Measurements from ENCODE around the gene KMT2C.
A peak's percentile ranks its signal among the peaks of the same experiment; 100 is the strongest.
"Not testable (repeated sequence)": the region's sequence is repeated elsewhere in the genome, so short reads cannot be mapped to it uniquely, and the experiment has no call there.

Gene KMT2C

DNA sequence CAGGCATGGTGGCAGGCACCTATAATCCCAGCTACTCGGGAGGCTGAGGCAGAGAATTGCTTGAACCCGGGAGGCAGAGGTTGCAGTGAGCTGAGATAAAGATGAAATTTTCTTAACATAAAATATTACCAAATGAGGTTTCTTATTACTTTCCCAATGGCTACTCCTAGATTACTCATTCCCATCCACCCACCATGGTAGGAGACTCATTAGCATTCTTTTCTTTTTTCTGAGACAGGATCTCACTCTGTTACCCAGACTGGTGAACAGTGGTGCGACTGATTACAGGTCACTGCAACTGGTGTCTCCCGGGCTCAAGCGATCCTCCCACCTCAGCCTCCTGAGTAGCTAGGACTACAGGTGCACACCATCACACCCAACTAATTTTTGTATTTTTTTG is 82.5 kb downstream of the KMT2C start:
- DNase-seq = not testable (repeated sequence)

DNA sequence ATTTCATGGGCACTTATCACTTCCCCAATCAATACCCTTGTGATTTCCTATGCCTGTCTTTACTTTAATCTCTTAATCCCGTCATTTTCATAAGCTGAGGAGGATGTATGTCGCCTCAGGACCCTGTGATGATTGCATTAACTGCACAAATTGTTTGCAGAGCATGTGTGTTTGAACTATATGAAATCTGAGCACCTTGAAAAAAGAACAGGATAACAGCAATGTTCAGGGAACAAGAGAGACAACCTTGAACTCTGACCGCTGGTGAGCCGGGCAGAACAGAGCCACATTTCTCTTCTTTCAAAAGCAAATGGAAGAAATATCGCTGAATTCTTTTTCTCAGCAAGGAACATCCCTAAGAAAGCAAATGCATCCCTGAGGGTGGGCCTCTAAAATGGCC is 84.1 kb downstream of the KMT2C start:
- DNase-seq = not testable (repeated sequence)

DNA sequence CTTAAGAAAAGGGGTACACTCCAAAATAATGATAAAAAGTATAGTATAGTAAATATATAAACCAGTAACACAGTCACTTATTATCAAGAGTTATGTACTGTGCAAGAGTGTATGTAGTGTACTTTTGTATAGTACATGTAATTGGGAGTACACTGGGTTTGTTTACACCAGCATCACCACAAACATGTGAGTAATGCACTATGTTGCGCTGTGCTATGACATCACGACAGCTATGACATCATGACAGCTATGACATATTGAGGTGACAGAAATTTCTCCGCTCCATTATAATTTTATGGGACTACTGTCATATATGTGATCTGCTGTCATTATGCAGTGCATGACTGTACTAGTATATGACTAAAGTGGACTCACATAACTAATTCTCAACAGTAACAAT is 84.6 kb downstream of the KMT2C start:
- DNase-seq = no peak

DNA sequence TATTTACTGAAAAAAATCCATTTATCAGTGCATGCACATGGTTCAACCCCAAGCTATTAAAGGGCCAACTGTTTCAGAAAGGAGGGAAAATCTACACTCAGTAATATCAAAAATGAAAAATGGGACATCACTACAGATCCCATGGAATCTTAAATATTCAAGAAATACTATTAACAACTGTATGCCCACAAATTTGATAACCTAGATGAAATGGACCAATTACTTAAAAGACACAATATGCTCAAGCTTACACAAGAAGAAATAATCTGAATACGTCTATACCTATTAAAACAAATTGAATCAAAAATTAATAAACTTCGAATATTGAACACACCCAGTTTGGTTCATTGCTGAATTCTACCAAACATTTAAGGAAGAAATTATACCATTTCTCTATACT is 87.9 kb downstream of the KMT2C start:
- DNase-seq = no peak

DNA sequence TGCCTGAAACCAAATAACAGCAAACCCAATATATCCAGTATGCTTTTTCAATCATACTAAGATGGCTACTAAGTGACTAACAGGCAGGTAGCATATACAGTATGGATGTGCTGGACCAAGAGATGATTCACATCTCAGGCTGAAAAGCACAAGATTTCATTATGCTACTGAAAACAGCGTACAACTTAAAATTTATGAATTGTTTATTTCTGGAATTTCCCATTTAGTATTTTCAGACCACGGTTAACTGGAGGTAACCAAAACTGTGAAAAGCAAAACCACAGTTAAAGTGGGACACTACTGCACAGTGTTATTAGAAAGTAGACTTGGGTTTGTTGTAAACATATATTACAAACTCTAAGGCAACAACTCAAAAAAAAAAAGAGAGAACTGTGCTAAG is 91.5 kb downstream of the KMT2C start:
- DNase-seq = no peak

DNA sequence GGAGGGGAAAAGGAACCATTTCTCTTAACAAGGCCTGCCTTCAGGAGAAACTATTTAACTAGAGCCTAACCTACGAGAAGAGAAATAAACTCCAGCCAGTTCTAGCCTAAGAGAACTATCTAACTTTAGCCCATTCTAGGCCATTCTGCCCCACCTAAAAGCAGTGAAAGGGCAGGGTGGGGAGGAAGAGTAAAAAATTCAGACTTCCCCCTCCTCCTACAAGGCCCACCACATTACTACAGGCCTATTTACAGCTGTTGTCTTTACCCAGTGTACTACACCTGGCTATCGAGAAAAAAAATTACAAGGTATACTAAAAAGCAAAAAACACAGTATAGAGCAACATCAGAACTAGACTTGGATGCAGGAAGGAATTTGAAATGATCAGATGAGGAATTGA is 93.0 kb downstream of the KMT2C start:
- DNase-seq = no peak

DNA sequence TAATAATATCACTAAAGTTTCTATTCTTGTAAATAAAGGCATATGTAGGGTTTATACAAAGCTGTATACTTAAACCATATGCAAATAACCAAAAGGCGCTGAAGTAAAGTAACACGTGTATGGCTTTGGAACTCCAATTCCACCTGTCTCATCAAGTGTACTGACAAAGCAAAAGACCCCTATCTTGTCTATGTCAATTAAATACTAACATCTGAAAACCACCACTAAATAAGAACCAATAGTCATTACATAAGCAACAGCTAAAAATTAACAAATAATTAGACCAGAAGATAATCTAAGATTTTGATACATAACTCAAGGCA is 93.9 kb downstream of the KMT2C start:
- DNase-seq = no peak

DNA sequence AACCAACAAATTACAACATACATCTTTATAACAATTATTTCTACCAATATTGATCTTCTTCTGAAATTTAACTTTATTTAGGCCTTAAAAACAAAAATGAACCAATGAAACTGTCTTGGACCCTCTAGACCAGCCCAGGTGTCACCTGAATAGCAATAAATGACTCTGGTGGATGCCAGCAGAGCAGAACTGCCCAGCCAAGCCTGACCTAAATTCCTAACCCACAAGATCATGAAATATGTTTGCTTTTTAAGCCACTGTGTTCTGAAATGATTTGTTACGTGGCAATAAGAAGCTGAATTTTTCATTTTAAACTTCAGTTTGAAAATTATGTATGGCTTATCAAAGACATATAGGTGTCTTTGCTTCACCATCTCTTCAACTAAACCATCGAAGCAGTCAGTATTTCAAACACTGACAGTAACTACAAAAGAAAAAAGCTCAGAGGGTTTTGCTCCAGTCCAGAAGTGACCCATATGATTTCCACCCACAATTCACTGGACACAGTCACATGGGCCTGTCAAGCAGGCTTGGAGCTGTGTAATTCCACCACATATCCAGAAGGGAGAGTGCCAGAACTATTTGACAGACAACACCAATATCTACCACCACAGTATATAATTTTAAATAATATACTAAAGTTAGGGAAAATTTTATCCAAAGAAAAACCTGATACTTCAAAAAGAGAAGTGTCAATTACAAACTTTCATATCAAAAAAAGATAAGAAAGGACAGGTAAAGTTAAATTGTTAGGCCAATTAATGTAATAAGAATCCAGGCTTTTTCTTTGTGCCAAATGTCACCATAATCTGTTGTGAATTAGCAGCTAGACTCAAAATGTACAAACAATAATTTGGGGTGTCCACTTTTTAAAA is 94.5 kb downstream of the KMT2C start:
- DNase-seq = no peak

DNA sequence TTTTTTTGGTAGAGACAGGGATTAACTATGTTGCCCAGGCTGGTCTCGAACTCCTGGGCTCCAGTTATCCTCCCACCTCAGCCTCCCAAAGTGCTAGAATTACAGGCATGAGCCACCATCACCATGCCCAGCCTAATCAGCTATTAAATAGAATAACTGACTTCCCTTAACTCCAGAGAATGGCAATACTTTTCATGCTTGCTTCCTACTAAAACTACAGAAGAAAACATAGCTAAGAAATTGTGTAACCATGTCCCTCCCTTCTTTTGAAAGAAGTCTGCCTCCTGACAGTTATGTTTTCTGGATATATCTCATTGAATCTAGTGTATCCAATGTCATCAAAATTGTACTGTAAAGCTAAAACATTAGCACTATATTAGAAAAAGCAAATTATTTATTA is 95.6 kb downstream of the KMT2C start:
- DNase-seq = no peak

DNA sequence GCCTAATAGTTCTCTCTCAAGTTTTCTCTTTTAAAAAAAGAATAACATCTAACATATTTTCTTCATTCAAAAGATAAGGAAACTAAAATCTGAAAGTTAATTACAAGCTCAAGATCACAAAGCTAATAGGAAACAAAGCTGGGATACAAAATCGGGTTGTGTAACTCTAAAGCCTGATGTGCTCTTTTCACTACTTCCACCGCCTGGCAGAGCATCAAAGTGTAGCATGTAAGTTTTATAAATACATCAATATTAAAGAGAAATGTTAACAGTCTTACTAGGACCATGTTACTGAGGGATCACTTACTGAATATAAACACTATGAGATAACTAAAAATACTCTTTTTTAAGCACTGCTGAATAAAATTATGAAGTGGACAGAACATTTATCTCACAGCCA is 97.2 kb downstream of the KMT2C start:
- DNase-seq = no peak

DNA sequence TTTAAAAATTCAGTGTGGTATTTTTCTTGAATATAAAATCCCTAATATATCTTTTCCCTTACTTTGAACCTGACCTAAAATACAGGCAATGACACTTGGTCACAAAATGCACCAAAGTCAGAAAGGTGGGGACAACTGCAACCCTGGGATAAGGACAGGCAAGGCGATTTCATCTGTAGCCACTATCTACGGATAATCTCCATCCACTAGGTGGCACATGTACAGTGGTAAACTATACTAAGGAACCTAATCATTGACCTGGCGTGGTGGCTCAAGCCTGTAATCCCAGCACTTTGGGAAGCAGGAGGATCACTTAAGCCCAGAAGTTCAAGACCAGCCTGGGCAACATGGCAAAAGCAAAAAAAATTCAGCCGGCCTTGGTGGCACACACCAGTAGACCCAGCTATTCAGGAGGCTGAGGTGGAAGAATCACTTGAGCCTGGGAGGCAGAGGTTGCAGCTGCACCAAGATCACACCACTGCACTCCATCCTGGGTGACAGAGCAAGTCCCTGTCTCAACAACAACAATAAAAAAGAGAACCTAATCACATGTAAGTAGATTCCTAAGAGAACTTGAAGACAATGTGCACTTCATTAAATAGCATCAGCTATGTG is 98.9 kb downstream of the KMT2C start:
- DNase-seq = peak; percentile 6

DNA sequence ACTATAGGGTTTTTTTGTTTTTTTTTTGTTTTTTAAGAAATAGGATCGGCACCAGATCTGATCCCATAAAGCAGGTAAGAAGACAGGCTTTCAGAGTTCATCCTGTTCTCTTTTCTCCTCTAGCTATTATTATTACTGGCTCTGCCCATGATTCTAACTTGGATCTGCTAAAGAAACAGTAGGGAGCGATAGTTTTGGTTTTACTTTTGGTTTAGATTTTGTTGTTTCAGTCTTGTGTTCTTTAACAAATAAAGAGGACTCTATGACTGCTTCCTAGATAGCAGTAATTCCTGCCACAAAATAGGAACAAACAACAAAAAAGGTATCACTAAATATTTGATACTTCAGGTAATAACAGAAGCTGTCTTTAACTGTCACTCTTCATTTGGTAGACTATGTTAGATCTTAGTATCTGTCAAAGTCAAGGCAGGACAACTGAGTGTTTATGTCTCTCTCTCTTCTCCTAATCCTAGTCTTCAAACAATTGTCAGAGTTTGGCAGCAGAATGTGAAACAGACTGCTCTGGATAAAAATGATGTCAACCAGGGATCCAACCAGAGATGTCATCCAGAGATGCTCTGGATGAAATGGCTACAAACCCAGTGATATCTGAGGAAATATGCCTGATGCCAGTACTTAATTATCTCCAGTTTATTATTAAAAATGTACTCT is 99.8 kb downstream of the KMT2C start:
- DNase-seq = no peak

DNA sequence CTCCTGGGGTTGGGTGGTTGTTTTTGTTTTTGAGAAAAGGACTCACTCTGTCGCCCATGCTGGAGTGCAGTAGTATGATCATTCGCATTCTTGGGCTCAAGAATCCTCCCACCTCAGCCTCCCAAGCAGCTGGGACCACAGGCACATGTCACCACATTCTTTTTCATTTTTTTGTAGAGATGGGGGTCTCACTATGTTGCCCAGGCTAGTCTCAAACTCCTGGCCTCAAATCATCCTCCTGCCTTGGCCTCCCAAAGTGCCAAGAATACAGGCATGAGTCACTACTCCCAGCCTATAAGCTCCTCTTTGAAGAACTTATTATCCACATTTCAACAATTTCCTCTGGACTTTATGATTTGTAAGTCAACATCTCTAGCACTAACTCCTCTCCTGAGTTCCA is 102.7 kb downstream of the KMT2C start:
- DNase-seq = no peak

DNA sequence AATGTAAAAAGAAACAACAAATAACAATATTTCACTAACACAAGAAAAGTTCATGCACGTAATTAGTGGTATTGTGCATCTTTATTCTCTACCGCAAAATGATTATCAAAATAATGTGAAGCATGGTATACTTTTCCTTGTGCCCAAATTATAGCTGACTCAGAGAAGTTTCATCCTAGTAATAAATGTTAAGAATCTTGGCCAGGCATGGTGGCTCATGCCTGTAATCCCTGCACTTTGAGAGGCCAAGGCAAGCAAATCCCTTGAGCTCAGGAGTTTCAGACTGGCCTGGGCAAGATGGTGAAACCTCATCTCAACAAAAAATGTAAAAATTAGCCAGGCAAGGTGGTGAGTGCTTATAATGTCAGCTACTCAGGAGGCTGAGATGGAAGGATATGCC is 105.0 kb downstream of the KMT2C start:
- DNase-seq = no peak

DNA sequence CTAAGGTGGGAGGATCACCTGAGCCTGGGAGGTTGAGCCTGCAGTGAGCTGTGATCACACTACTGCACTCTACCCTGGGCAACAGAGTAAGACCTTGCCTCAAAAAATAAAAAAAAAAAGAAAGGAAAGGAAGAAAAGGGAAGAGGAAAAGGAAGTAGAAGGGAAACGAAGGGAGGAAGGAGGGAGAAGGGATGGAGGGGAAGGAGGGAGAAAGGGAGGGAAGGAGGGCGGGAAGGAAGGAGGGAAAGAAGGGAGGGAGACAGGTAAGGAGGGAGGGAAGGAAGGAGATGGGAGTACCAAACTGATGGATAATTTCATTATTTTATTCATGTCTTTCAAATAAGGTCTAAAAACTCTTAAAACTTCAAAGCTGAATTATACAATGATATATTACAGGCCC is 106.3 kb downstream of the KMT2C start:
- DNase-seq = no peak

DNA sequence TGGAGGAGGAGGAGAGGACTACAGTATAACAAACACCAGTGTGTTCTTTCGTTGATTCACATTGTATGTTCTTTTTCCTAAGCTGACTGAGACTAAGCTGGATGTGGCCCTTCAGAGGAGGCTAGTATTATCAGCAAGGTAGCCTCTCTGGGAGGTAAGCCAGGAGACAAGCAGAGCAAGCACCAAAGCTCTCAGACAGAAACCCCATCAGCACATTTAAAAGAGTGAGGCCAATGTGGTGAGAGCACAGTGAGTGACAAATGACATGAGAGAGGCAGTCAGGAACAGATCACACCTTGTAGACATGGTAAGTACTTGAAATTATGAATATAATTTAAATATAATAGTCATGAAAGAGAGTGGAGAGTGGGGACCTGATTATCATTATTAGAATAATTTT is 107.6 kb downstream of the KMT2C start:
- DNase-seq = no peak

DNA sequence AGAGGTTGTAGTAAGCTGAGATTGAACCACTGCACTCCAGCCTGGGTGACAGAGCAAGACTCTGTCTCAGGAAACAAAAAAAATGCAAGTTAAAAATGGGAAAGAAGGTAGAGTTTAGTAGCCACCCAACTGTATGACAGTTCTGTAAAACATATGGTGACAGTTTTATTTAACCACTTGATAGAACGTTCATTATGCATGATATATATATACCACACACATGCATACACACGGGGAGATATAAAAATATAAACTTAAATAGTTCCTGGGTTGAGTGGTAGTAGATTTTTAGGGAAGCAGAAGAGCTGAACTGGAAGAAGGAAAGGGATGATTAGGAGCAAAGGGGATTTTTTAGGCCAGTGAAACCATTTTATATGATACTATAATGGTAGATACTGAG is 120.0 kb downstream of the KMT2C start:
- no peak for DNase-seq

DNA sequence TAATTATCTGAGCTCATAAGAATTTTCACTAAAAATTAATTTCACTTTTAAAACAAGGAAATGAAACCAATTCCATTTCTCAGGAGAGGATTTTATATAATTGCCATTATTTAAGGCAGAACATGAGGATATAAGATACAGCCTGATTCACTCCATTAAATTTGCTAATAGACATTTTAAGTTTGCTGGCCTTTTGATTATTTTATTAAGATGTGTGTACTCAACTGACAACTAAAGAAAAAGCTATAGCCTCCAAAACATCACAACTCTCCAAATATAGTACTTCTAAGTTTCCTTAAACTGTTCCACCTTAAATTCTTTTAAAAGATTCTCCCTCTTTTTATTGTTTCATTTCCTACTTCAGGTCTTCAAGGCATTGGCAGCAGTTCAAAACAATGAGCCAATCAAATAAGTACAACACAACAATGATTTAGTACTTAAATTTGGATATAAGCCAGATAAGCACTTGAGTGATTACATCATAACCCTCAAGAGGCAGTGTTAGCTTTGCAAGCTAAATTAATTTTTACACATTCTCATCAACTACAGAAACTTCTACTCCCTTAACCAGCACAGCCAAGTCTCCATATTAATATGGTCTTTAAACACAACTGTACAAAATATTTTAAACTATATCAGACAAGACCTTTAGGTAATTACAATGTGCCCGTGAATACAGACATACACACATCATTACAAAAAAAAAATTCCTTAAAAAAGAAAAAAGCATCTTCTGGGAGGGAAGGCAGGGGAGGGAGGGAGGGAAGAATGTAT is 121.8 kb downstream of the KMT2C start:
- DNase-seq = peak; percentile 90

DNA sequence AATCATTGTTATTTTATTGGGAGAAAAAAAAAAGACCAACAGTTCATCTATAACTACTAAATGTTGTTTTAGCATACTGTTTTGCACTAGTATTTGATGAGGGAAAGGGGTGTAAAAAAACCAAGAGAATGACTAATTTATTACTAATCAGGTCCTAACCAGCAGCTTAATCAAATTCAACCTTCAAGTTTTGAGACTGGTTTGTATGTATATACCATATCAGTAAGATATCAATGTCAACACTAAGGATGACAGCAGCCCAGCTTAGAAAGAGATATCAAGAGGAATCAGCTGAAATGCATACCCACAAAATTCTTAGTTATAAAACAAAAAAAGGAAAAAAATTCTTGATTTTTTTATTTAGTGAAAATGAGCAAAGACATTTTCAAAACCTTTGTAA is 122.6 kb downstream of the KMT2C start:
- DNase-seq = no peak

DNA sequence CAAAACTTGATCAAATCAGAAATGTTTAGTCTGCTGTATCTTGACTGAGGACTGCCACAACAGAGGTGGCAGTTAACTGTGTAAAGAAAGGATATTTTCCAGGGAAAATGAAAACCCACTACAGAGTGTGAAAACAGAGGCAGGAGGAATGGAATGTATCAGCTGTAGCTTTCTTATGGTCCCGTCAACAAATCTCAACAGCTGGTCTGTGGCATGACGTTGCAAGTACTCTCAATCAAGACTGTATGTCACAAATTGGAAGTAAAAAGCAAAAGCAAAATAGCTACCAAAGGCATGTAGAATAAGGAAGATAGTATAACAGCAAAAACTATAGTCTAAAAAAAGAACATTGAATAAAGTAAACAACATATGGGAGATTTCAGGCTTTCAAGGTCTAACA is 123.5 kb downstream of the KMT2C start:
- DNase-seq = no peak

DNA sequence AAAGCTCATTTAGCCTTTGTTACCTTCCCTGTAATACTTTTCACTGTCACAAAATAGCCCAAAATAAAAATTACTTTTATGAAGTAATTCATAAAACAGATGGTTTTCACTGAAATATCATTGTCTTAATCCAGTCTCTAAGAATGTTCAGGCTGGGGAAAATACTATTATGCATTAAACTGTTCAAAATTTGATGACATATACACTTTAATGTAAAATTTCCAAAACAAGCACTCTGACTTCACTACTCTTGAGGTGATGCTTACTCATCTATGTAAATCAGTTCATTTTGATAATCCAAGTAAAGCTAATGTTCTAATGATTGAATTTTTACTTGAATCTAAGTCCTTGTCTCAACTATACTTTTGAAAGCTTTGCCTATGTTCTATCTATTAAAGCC is 127.9 kb downstream of the KMT2C start:
- DNase-seq = no peak

DNA sequence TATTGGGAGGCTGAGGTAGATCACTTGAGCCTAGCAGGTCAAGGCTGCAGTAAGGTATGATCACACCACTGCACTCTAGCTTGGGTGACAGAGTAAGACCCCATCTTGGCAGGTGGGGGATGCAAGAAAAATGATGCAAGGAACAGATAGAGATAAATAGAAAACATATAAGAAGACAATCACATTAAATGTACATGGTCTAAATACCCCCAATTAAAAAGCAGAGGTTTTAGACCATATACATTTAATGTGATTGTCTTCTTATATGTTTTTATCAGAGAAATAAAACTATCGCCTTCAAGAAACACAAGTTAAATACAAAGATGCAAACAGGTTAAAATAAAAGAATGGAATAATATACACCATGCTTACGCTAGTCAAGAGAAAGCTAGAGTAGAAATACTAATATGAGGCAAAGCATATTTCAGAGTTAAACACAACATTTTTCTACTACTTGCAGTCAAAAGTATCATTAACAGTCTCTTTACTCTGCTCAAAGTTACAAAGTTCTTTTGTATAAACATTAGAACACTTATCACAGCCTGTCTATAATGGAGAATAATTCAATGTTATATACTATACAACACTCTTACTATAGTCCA is 136.2 kb downstream of the KMT2C start:
- DNase-seq = not testable (repeated sequence)

DNA sequence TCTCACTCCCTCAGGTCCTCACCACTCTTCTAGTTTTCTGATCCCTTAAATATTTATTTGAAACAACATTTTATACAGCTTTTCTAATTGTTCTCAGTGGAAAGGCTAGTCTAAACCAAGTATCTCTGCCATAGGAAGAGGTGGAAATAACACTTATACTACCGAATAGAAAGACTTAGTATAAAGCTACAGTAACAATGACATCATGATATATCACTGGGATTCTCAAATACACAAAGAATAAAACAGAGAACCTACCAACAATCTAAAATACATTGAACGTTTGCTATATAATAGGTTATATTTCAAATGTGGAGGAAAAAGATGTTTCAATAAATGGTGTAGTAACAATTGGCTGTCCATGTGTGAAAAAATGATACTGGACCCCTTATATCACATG is 142.9 kb downstream of the KMT2C start:
- DNase-seq = no peak

Data from NCI-H1105 (cell line).